Gastroesophageal sphincter (tissue), 4 donors: ENCODE data around the gene FOXO3. TPM values are rescaled to one million over a fixed set of nuclear protein-coding genes. Genes with fewer than 3 reads are reported as not detected.

ENCODE experiments used
- ATAC-seq: fragments of 150-250 bp; one replicate; pipeline ENCODE4 v1.9.1; 2016; ENCODE audit warnings: mild to moderate bottlenecking, moderate library complexity
- H3K27ac ChIP-seq, 4 donors: fragments of 200-600 bp; sonication (generic) in 3 of 4; 1 replicate in 3 of 4; 2 replicates in 1 of 4; pipeline ENCODE4 v1.5.1; 2016 to 2019
- H3K27me3 ChIP-seq: fragments of 200-600 bp; sonication (generic); one replicate; pipeline ENCODE4 v1.5.1; 2019
- H3K36me3 ChIP-seq, 2 donors: fragments of 200-600 bp; sonication (generic); one replicate each; pipeline ENCODE4 v1.5.1; 2019; ENCODE audit warnings: control low read depth in 1 of 2
- H3K4me1 ChIP-seq, 3 donors: fragments of 200-600 bp; sonication (generic); 1 replicate in 2 of 3; 2 replicates in 1 of 3; pipeline ENCODE4 v1.5.1; 2016 to 2019; ENCODE audit warnings: control low read depth in 2 of 3
- H3K4me3 ChIP-seq, 2 donors: fragments of 200-600 bp; sonication (generic); one replicate each; pipeline ENCODE4 v1.5.1; 2019; ENCODE audit warnings: mild to moderate bottlenecking in 1 of 2, moderate library complexity in 1 of 2
- H3K9me3 ChIP-seq, 3 donors: fragments of 200-600 bp; sonication (generic); one replicate each; pipeline ENCODE4 v1.5.1; 2017 to 2019; ENCODE audit warnings: control low read depth in 2 of 3
- EP300 ChIP-seq: sonication (generic); formaldehyde crosslinking; IDR thresholded peaks from one replicate; pipeline ENCODE4 v1.6.1; 2017; ENCODE audit warnings: antibody characterized with exemption, mild to moderate bottlenecking
- POLR2A ChIP-seq, 2 donors: fragments of 450-650 bp; IDR thresholded peaks; one replicate each; pipeline ENCODE4 v1.6.1; 2017; ENCODE audit warnings: antibody characterized with exemption in 2 of 2, mild to moderate bottlenecking in 2 of 2, moderate library complexity in 1 of 2
- POLR2AphosphoS5 ChIP-seq: sonication (generic); formaldehyde crosslinking; IDR thresholded peaks from one replicate; pipeline ENCODE4 v1.6.1; 2017; ENCODE audit warnings: antibody characterized with exemption
- WGBS, 2 donors: methylation state at CpG; one replicate each; pipeline ENCODE4 v1.1.5; 2018; ENCODE audit warnings: low coverage in 1 of 2; 5-methylcytosine and 5-hydroxymethylcytosine counted together
- total RNA-seq, 4 donors: library from RNA; depleted of rRNA; stranded (reverse); fragments of >200 nt; gene quantifications; one replicate each; pipeline ENCODE4 v1.1.0, GENCODE V29; 2016
- TF ChIP-seq, protein P1 (sequence below), 4 experiments: fragments of 200-600 bp in 2 of 4; fragments of 450-650 bp in 2 of 4; sonication (generic) in 1 of 4; IDR thresholded peaks; one replicate each; pipeline ENCODE4 v1.5.1; 2017 to 2019; ENCODE audit warnings: antibody characterized with exemption in 4 of 4, mild to moderate bottlenecking in 2 of 4, moderate library complexity in 2 of 4

FOXO3 gene
- total RNA-seq, 4 donors from 2014 or later = 93.7 to 122 (median 114) TPM

DNA sequence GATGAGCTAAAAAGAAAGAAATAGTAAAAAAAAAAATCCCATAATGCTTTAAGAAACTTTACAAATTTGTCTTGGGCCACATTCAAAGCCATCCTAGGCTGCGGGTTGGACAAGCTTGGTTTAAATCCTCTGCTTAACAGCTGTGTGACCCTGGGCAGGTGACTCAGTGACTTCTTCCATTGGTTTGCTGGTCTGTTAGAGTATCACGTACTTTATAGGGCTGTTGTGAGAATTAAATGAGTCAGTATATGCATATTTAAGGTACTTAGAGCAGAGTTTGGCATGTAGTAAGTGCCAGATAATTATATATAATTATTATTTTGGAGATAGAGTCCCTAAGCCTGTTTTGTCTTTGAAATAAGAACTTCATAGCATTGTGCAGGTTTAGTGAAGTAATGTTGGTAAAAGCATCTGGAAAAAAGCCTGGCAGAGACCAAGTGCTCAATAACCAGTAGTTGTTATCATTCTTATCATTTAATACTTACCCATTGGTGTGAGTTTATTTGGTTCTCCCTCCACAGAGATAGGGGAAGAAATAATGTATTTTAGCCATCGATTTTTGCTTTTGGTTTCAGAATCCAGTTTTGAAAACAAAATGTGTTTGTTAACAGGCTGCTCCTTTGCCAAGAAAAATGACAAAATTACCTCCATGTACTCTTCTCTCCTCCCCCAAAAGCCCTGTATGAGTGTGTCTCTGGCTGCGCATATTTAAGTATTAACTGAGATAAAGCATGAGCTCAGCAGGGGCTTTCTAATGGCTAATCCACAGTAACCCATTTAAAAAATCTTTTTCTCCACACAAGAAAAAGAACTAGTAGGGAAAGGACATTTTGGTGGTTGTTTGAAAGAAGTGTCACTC lies 67.2 kb downstream of the FOXO3 start:
- Histone ChIP-seq H3K27ac (no peak overlapping the region), H3K27me3 (no peaks in the 10 kb centered on the region), H3K4me1 (peaks cover 31 to 100% (median 42%) of the 10 kb centered on the region in 3 donors), H3K36me3 (no peaks in the 10 kb centered on the region), H3K4me3 (no peak overlapping the region), H3K9me3 (no peaks in the 10 kb centered on the region)
- 69 to 72% methylated on average over 3 to 4 of the region's 4 CpGs for WGBS, 2 donors
- no peak for TF ChIP-seq POLR2AphosphoS5
- TF ChIP-seq, protein P1, sequence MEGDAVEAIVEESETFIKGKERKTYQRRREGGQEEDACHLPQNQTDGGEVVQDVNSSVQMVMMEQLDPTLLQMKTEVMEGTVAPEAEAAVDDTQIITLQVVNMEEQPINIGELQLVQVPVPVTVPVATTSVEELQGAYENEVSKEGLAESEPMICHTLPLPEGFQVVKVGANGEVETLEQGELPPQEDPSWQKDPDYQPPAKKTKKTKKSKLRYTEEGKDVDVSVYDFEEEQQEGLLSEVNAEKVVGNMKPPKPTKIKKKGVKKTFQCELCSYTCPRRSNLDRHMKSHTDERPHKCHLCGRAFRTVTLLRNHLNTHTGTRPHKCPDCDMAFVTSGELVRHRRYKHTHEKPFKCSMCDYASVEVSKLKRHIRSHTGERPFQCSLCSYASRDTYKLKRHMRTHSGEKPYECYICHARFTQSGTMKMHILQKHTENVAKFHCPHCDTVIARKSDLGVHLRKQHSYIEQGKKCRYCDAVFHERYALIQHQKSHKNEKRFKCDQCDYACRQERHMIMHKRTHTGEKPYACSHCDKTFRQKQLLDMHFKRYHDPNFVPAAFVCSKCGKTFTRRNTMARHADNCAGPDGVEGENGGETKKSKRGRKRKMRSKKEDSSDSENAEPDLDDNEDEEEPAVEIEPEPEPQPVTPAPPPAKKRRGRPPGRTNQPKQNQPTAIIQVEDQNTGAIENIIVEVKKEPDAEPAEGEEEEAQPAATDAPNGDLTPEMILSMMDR (IDR thresholded peaks at IDR 0.05) = no peak
- TF ChIP-seq EP300 = no peak
- no peak for TF ChIP-seq POLR2A (IDR thresholded peaks at IDR 0.05)
- ATAC-seq = no peak

DNA sequence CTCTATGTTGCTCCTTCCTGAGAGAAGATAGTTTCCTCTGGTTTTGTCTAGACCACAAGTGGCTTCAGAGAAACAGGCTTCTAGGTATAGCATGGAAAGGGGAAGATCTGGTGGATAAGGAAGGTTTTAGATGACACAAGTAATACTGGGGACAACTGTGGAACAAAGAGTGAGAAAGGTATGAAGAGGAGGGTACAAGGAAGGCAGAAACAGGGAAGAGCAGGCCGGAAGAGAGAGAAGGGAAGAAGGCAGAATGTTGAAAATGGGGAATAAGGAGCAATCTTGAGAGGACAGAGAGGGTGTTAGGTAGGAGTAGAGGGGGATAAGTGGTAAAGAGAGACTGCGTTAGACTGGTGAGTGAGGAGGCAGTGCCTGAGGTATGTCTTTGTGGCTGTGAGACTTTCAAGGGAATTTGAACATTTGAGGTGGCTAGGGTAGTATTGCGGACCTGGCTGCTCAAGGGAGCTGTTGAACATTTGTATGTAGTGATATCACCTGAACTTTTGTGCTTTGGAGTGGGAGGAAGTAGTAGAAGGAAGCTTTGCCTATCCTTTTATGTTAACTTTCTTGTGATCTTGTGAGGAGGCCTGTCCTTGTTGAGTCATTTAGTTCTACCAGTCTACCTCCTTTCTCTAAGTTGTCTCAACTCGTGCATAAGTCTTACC lies 69.5 kb downstream of the FOXO3 start:
- no peaks in the 10 kb centered on the region for H3K27me3 ChIP-seq
- TF ChIP-seq, protein P1 (IDR thresholded peaks at IDR 0.05) = no peak
- TF ChIP-seq POLR2A (IDR thresholded peaks at IDR 0.05) = no peak
- TF ChIP-seq EP300 = no peak
- TF ChIP-seq POLR2AphosphoS5 = no peak
- no peak overlapping the region for H3K4me3 ChIP-seq
- peaks cover 33 to 98% (median 47%) of the 10 kb centered on the region in 3 donors for H3K4me1 ChIP-seq
- ATAC-seq = no peak
- 85 to 88% methylated on average over 4 of the region's 4 CpGs for WGBS, 2 donors
- no peaks in the 10 kb centered on the region for H3K36me3 ChIP-seq
- no peaks in the 10 kb centered on the region for H3K9me3 ChIP-seq
- no peak overlapping the region for H3K27ac ChIP-seq

DNA sequence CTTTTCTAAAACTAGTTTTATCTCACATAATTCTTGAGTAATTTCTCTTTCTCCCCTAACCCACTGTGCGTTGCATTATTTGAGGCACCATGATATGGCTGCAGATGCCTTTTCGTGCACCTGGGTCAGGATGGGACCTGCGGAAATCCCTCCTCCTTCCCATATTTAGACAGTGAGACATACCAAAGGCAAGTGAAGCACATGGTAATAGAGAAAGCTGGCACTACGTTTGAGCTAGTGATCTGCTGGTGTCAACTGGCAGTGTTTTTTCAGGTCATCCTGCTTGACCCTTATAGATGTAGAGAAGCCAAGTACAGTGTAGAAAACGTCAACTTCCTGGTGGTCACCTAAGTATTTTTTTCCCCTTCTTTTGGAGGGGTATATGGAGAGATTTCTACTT lies 71.7 kb downstream of the FOXO3 start:
- Histone ChIP-seq H3K36me3 (no peaks in the 10 kb centered on the region), H3K4me3 (no peak overlapping the region), H3K9me3 (no peaks in the 10 kb centered on the region), H3K27me3 (no peaks in the 10 kb centered on the region), H3K27ac (no peak overlapping the region), H3K4me1 (peaks cover 27 to 98% (median 51%) of the 10 kb centered on the region in 3 donors)
- 58 to 65% methylated on average over 5 of the region's 5 CpGs for WGBS, 2 donors
- TF ChIP-seq EP300 (no peak), POLR2A (IDR thresholded peaks at IDR 0.05) (no peak), POLR2AphosphoS5 (no peak)
- ATAC-seq = no peak

DNA sequence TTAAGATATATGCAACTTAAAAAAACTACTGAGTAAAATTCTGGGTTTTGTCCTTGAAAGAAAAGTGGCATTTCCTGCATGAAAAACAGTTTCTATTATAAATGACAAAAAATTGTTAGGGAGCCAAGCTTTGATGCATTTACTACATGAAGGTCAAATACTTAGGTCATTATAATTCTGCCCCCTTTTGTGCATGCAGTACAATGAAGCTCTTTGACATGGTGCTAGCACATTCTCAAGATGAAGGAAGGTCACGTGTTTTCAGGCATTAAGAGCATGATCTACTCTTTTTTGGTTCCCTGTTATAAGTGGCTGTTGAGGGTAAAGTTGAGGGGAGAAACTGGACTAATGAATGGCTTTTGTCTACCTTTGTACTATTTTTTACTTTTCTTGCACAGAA lies 72.7 kb downstream of the FOXO3 start:
- 38 to 87% methylated on average over 1 of the region's 1 CpG for WGBS, 2 donors

More for the DNA sequence above, 72.7 kb downstream of the FOXO3 start:
- Histone ChIP-seq H3K27me3 (no peaks in the 10 kb centered on the region), H3K27ac (no peak overlapping the region), H3K4me1 (peaks cover 22 to 96% (median 42%) of the 10 kb centered on the region in 3 donors), H3K9me3 (no peaks in the 10 kb centered on the region), H3K4me3 (no peak overlapping the region), H3K36me3 (no peaks in the 10 kb centered on the region)
- no peak for ATAC-seq
- TF ChIP-seq, protein P1 (IDR thresholded peaks at IDR 0.05) = no peak
- no peak for TF ChIP-seq POLR2AphosphoS5
- TF ChIP-seq EP300 = no peak
